ENCODE results near the gene STIP1. TPM values are rescaled to one million over a fixed set of nuclear protein-coding genes. Genes with fewer than 3 reads are reported as not detected.

The STIP1 gene
- total and polyA plus RNA-seq, 7 donors = 124 to 207 (median 171) TPM

DNA sequence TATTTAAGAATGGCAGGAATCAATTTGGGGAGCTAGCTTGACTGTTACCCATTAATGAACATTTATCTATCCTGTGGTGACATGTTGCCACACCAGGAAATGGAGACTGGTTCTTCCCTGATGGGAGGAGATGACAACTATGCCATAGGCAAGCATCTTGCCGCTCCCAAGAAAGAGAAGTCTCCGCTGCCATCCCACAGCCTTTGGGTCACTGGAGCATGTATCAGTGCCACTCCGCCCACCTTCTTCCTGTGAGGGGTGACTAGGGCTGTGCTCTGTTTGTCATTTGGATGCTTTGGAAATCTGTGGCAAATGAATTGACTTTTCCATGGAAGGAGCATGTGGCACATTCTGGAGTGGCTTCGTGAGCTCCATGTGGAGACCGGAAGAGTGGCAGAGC, 6.5 kb downstream of the STIP1 start:
- 89 to 96% (median 94%) methylated on average over 5 of the region's 5 CpGs for WGBS, 3 donors
- peaks cover 26 to 62% of the 10 kb centered on the region in 2 donors for H3K36me3 ChIP-seq (ENCODE audit: insufficient read depth in 1 of 2, low read depth in 1 of 2)
- intact Hi-C loops (cut with DNase I) = no loop called here

DNA sequence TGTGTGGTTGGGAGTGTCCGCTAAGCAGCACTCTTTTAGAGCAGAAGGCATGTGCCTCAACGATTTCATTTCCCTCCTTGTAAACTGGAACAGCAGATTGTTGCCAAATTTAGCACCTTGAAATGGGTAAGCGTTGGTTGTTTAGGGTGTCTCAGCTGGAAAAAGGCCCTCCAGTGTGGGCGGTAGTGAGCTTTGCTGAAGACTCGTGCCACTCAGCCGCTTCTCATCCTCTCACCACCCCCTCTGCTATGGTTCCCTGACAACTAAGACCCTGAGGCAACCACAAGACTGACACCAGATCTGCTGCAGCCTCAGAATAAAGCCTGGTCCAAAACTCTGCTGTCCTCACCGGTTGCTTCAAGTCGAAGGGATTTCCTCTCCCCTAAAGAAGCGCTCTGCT, 10.7 kb downstream of the STIP1 start:
- no peak overlapping the region for H3K27ac ChIP-seq
- H3K27me3 ChIP-seq (ENCODE audit: insufficient read depth in 3 of 3, low read length in 2 of 3) = no peaks in the 10 kb centered on the region
- no peaks in the 10 kb centered on the region for H3K9me3 ChIP-seq
- ATAC-seq = no peak
- 72 to 78% (median 75%) methylated on average over 9 of the region's 9 CpGs for whole genome bisulfite sequencing, 3 donors
- no peaks in the 10 kb centered on the region for H3K4me1 ChIP-seq
- H3K4me3 ChIP-seq = no peak overlapping the region
- intact Hi-C loops (cut with DNase I) = no loop called here
- DNase-seq = no peak
- peaks cover 29 to 93% of the 10 kb centered on the region in 2 donors for H3K36me3 ChIP-seq (ENCODE audit: insufficient read depth in 1 of 2, low read depth in 1 of 2)
- TF ChIP-seq, protein P1, sequence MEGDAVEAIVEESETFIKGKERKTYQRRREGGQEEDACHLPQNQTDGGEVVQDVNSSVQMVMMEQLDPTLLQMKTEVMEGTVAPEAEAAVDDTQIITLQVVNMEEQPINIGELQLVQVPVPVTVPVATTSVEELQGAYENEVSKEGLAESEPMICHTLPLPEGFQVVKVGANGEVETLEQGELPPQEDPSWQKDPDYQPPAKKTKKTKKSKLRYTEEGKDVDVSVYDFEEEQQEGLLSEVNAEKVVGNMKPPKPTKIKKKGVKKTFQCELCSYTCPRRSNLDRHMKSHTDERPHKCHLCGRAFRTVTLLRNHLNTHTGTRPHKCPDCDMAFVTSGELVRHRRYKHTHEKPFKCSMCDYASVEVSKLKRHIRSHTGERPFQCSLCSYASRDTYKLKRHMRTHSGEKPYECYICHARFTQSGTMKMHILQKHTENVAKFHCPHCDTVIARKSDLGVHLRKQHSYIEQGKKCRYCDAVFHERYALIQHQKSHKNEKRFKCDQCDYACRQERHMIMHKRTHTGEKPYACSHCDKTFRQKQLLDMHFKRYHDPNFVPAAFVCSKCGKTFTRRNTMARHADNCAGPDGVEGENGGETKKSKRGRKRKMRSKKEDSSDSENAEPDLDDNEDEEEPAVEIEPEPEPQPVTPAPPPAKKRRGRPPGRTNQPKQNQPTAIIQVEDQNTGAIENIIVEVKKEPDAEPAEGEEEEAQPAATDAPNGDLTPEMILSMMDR (IDR thresholded peaks at IDR 0.05) = no peak

More for the DNA sequence above, 6.5 kb downstream of the STIP1 start:
- Histone ChIP-seq H3K4me3 (no peak overlapping the region), H3K4me1 (peaks cover 17% of the 10 kb centered on the region), H3K27ac (no peak overlapping the region), H3K27me3 (ENCODE audit: insufficient read depth in 3 of 3, low read length in 2 of 3) (no peaks in the 10 kb centered on the region), H3K9me3 (no peaks in the 10 kb centered on the region)
- TF ChIP-seq, protein P1 (IDR thresholded peaks at IDR 0.05) = no peak
- DNase-seq (no peak), ATAC-seq (peak in 1 of 4 donors; percentile 26)

DNA sequence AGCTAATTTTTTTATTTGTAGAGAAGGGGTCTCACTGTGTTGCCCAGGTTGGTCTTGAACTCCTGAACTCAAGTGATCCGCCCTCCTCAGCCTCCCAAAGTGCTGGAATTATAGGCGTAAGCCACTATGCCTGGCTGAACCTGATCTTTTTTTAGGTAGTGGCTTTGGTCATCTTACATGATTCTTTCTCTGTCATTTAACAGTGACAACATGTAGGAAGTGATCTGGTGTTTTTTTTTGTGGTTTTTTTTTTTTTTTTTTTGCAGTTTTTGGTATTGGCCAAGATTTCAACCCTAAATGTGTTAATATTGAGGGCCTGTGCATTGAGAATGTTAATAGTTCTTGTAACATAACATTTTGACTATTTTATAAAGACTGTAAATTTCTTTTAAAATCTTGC, 12.5 kb downstream of the STIP1 start:
- Histone ChIP-seq H3K27me3 (ENCODE audit: insufficient read depth in 3 of 3, low read length in 2 of 3) (no peaks in the 10 kb centered on the region), H3K4me1 (no peaks in the 10 kb centered on the region), H3K9me3 (no peaks in the 10 kb centered on the region), H3K4me3 (no peak overlapping the region), H3K36me3 (ENCODE audit: insufficient read depth in 1 of 2, low read depth in 1 of 2) (peaks cover 29 to 100% of the 10 kb centered on the region in 2 donors), H3K27ac (no peak overlapping the region)
- TF ChIP-seq, protein P1 (IDR thresholded peaks at IDR 0.05) = no peak
- ATAC-seq (no peak), DNase-seq (no peak)
- WGBS, 3 donors = 96 to 98% (median 97%) methylated on average over 2 of the region's 2 CpGs
- intact Hi-C loops (cut with DNase I) = no loop called here

DNA sequence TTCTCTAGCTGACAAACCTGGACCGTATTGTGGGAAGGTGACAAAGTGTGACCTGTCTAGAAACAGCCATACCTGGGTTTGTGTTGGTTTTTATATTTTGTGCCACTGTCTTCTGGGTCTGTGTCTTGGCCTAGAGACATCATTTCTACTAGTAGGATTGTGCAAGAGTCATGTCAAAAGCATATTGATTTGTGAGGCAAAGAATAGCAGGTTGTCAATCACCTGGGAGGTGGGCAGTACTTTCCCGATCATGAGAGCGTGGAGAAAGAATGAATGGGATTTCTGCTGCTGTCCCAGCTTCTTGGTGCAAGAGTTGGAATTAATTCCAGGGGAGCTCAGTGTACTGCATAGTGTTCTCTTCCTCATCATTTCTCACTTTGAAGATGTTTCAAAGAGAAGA, 15.6 kb downstream of the STIP1 start:
- Histone ChIP-seq H3K36me3 (ENCODE audit: insufficient read depth in 1 of 2, low read depth in 1 of 2) (peaks cover 17 to 92% of the 10 kb centered on the region in 2 donors), H3K27ac (no peak overlapping the region), H3K4me1 (peaks cover 11% of the 10 kb centered on the region), H3K4me3 (no peak overlapping the region), H3K27me3 (ENCODE audit: insufficient read depth in 3 of 3, low read length in 2 of 3) (no peaks in the 10 kb centered on the region), H3K9me3 (no peaks in the 10 kb centered on the region)
- intact Hi-C loops (cut with DNase I) = loop anchor here in 1 of 2 donors (5.0 kb wide), 1 partner anchor 66 kb away; no protein-coding TSS in a partner anchor
- DNase-seq = no peak
- ATAC-seq = no peak
- 70 to 72% (median 70%) methylated on average over 3 of the region's 3 CpGs for WGBS, 3 donors
- TF ChIP-seq, protein P1 (IDR thresholded peaks at IDR 0.05) = no peak

DNA sequence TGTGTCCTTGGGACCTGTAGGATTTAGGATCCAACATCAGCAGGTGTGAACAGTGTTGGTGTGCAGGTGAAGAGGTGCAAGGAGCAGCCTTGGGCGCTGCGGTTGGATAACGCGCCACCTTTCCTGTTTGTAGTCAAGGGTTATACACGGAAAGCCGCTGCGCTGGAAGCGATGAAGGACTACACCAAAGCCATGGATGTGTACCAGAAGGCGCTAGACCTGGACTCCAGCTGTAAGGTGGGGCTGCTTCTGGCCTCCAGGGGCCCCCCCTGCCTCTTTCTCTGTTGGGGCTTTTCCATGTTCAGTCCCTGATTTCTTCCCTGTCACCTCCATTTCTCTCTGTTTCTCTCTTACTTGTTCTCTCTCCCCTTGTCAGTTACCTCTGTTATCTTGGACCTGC, 17.0 kb downstream of the STIP1 start:
- no peak overlapping the region for H3K27ac ChIP-seq
- no peak for ATAC-seq

More for the DNA sequence above, 17.0 kb downstream of the STIP1 start:
- Histone ChIP-seq H3K4me3 (no peak overlapping the region), H3K36me3 (ENCODE audit: insufficient read depth in 1 of 2, low read depth in 1 of 2) (peaks cover 7 to 77% of the 10 kb centered on the region in 2 donors), H3K4me1 (peaks cover 11% of the 10 kb centered on the region), H3K9me3 (no peaks in the 10 kb centered on the region), H3K27me3 (ENCODE audit: insufficient read depth in 3 of 3, low read length in 2 of 3) (no peaks in the 10 kb centered on the region)
- intact Hi-C loops (cut with DNase I) = loop anchor here in 1 of 2 donors (5.0 kb wide), 1 partner anchor 64 kb away; no protein-coding TSS in a partner anchor
- 92 to 97% (median 95%) methylated on average over 9 of the region's 9 CpGs for WGBS, 3 donors
- DNase-seq = no peak
- TF ChIP-seq, protein P1 (IDR thresholded peaks at IDR 0.05) = no peak

Measured in psoas muscle (tissue), 8 donors.